B cell (primary cell): ENCODE results near the gene PLAC8L1.

ENCODE experiments used
- EZH2 ChIP-seq: IDR thresholded peaks from 2 replicates; pipeline ENCODE4 v1.6.1; 2012; ENCODE audit warnings: borderline replicate concordance, low read depth, mild to moderate bottlenecking, moderate library complexity, low read length; ENCODE audit not compliant: insufficient read depth, poor library complexity, severe bottlenecking
- TF ChIP-seq, protein P1 (sequence below): fragments of 200-600 bp; IDR thresholded peaks from one replicate; pipeline ENCODE4 v1.8.0; 2022; ENCODE audit warnings: antibody characterized with exemption, mild to moderate bottlenecking

DNA sequence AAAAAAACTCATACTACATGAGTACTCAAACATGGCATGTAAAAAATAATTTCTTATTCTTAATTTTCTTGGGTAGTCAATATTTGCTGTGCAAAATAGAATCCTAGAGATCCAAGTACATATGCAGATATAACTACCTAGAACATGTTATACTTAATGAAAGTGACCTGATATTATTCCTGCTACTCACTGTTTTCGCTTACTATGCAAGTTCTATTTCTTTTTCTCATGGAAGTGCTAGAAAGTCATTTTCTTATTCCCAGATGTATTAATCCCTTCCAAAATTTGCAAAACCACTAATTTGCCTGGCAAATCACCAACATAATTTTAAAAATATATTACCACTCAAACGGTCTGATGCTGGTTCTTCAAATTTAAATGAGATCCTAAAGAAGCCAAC, 19.2 kb upstream of the PLAC8L1 start:
- TF ChIP-seq, protein P1, sequence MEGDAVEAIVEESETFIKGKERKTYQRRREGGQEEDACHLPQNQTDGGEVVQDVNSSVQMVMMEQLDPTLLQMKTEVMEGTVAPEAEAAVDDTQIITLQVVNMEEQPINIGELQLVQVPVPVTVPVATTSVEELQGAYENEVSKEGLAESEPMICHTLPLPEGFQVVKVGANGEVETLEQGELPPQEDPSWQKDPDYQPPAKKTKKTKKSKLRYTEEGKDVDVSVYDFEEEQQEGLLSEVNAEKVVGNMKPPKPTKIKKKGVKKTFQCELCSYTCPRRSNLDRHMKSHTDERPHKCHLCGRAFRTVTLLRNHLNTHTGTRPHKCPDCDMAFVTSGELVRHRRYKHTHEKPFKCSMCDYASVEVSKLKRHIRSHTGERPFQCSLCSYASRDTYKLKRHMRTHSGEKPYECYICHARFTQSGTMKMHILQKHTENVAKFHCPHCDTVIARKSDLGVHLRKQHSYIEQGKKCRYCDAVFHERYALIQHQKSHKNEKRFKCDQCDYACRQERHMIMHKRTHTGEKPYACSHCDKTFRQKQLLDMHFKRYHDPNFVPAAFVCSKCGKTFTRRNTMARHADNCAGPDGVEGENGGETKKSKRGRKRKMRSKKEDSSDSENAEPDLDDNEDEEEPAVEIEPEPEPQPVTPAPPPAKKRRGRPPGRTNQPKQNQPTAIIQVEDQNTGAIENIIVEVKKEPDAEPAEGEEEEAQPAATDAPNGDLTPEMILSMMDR, result no peak
- TF ChIP-seq EZH2, result no peak
